ENCODE data around the gene FUOM.
"Not testable (repeated sequence)": the region's sequence is repeated elsewhere in the genome, so short reads cannot be mapped to it uniquely, and the experiment has no call there.

FUOM gene

DNA sequence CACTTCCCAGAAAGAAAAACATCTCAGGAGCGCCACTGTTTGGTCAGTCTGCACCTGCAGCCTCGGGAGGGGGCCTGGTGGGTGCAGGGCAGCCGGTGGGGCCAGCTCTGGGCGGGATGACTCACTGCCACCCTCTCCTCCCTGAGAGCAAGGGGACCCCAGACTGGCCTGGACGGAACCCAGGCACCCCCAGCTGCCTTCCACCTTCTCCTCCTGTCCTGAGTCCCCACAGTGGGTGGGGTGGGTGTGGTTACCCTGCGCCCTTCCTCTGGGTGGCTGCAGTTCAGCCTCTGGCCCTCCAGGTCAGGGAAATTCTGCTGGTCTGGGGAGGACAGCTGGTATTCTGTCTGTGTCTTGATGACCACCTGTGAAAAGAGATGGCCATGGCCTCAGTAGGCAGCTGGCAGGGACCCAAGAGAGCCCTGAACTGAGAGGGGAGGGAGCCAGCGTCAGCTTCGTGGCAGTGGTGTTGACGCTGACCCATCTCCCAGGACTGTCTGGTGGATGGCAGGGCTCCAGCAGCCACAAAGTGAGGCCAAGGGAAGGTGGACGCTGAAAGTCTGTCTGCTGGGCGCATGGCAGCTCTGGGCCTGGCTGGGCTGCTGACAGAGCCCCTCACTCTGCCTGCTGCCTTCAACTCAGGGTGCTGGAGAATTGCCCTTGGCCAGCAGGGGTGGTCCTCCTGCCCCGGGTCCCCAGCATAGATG is 30.0 kb downstream of the FUOM start:
- no peak for DNase-seq

DNA sequence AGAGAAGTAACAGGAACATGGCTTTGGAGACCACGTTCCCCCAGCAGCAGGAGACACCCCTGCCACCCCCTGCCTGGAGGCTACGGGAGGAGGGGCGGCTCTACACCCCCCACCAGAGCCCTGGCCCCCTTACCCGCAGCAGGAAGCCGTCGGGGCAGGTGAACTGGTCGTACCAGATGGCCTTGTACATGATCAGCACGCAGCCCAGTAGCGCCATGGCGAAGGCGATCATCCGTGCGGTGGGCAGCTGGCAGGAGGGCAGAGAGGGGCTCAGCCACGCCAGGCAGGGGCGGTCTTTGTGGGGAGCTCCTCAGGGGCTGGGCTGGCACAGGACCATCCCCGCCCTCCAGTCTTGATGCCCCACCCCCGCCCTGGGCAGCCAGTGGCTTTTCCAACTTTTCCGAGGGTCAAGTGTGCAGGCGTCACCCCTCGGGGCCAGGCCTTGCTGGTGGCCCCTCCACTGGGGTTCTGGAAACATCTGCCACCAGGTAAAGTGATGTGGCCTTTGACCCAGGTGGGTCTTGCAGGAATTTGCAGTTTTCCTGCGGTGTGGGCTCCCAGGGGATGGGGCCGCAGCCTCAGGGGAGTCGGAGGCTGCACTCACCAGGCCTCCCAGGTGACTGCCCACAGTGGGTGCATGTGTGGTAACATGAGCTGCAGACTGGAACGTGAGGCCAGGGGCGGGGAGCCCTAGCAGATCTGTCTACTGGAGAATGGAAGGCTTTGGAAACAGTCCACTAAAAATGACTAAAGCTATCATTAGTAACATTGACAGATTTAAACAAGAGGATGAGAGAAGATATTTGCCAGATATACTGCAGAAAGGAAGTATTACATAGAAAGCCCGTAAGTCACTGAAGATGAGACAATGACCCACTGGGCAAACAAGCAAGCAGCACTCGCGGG is 30.8 kb downstream of the FUOM start:
- no peak for DNase-seq

DNA sequence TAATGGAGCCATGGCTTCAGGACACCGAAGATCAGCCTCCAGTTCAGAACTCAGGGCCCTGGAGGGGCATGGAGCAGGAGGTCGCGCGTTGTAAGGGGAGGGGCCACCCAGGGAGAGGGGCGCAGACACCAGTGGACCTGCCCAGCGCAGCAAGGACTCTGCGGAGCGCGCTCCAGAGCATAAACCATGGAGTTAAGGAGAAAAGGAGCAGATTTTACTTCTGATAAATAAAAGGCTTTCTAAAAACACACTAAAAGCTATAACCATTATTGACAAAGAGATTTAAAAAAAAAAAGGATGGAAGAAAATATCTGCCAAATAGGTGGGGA is 31.6 kb downstream of the FUOM start:
- DNase-seq: no peak

DNA sequence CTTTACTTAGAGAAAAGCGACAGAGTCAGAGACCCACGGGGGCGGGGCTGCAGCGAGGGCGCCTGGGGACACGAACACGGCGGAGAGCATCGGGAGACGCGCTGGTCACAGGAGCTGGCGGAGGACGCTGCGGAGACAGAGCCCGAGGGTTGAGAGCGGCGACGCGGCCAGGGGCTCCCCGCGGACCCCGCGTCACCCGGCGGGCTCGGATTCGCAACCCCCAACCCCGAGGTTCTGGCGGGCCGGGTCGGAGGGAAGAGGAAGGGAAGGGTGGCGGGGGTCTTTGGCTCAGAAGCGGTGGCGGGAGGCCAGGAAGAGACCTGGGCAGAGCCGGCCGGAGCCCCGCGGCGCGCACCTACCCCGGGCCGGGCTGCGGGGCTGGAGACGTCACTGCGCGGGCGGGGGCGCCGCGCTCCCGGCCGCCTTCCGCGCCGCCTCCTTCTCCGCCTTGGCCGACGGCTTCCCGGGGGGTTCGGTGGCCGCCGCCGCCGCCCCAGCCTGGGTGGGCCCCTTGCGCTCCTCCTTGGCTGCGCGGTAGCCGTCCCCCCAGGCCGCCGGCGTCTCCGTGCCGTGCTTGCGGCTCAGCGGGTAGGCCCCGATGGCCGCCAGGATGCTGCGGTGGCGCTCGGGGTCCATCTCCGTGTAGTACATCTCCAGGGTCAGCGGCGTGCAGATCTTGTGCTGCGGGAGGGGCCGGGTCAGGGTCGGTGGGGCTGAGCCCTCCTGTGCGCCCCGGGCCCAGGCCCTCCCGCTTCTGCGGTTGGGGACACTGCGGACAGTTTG is 32.2 kb downstream of the FUOM start:
- peak; percentile 46 for DNase-seq

DNA sequence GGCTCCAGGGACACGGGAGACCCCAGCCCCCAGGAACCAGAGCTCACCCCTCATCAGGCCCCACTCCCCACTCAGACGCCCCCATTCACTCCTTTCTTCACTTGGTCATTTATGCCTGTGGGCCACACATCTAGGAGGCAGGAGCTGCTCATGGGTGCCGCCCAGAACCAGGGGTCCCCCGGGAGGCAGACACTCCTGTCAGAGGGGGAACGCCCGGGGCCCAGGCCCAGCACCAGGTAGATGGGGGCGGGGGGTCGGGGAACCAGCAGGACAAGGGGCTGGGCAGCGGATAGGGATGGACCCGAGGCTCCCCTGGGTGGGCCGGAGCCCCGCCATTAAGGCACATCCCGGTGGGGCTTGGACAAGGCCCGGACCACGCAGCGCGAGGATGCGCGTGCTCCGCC is 33.0 kb downstream of the FUOM start:
- DNase-seq: no peak

DNA sequence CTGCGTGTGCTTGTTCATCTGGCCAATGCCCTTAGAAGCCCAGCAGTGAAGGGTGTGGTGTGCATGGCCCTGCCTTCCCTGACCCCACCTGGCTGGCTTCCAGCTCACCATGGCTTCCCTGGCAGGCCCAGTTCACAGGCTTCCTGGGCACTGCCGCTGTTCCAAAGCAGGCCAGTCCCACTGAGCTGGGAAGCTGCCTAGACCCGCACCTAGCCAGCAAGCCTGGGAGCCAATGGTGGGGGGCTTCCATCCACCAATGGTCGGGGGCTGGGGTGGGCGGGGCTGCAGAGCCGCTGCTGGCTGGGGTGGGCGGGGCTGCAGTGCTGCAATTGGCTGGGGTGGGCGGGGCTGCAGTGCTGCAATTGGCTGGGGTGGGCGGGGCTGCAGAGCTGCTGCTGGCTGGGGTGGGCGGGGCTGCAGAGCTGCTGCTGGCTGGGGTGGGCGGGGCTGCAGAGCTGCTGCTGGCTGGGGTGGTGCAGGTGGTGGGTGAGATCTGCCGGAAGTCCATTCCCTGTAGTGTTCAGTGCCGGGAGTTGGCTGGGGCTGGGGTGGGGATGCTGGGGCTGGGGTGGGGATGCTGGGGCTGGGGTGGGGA is 33.5 kb downstream of the FUOM start:
- peak; percentile 68 for DNase-seq

DNA sequence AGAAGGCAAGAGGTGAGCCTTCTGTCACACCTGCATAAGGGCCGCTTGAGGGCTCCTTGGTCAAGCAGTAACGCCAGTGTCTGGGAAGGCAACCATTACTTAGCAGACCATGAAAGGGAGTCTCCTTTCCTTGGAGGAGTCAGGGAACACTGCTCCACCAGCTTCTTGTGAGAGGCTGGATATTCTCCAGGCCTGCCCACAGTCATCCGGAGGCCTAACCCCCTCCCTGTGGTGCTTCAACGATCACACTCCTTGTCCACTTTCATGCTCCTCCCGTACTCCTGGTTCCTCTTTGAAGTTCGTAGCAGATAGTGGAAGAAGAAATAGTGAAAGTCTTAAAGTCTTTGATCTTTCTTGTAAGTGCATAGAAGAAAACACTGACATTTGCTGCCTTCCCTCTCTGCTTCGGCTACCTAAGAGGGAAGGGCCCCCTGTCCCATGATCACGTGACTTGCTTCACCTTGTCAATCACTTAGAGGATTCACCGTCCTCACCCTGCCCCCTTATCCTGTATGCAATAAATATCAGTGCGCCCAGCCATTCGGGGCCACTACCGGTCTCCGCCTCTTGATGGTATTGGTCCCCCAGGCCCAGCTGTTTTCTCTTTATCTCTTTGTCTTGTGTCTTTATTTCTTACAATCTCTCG is 35.6 kb downstream of the FUOM start:
- not testable (repeated sequence) for DNase-seq

DNA sequence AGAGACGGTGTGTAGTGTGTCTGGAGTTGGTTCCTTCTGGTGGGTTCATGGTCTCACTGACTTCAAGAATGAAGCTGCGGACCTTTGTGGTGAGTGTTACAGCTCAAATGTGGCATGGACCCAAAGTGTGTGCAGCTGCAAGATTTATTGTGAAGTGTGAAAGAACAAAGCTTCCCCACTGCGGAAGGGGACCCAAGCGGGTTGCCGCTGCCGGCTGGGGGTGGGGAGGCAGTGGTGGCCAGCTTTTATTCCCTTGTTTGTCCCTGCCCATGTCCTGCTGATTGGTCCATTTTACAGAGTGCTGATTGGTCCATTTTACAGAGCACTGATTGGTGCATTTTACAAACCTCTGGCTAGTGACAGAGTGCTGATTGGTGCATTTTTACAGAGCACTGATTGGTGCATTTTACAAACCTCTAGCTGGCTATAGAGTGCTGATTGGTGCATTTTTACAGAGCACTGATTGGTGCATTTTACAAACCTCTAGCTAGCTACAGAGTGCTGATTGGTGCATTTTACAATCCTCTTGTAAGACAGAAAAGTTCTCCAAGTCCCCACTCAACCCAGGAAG is 36.9 kb downstream of the FUOM start:
- DNase-seq: not testable (repeated sequence)

DNA sequence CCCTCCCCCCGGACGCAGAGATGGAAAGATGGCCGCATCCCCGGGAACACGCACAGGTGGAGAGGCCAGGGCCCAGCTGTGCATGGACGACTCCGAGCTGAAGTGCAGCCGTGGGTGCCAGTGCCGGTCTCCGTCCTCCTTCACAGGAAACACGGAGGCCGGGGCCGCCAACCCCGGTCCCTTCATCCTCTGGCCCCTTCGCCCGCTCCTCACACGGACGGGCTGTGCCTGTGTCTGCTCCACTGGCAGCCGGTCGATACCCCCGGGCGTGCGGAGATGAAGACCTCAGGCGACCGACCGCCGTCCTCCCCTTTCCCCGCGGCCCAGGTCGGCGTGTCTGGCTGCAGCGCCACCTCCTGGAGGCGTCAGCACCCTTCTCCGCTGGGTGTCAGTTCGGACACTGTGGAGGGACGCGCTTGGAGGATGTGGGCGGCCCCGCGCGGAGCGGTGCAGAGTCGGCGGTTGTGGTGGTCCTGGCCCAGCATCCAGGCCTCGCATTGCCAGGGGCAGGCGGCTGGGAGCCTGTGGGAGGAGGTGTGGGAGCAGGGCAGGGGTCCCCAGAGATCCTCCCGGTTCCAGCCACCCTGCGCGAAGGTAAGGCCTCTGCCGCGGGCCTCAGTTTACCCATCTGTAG is 39.2 kb downstream of the FUOM start:
- peak; percentile 77 for DNase-seq

DNA sequence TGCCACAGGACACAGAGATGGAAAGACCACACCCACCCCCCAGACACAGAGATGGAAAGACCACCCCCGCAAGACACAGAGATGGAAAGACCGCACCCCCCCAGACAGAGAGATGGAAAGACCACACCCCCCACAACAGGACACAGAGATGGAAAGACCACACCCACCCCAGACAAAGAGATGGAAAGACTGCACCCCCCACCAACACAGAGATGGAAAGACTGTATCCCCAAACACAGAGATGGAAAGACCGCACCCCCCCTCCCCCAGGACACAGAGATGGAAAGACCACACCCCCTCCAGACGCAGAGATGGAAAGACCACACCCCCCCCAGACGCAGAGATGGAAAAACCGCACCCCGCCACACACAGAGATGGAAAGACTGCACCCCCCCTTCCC is 41.1 kb downstream of the FUOM start:
- DNase-seq: no peak

DNA sequence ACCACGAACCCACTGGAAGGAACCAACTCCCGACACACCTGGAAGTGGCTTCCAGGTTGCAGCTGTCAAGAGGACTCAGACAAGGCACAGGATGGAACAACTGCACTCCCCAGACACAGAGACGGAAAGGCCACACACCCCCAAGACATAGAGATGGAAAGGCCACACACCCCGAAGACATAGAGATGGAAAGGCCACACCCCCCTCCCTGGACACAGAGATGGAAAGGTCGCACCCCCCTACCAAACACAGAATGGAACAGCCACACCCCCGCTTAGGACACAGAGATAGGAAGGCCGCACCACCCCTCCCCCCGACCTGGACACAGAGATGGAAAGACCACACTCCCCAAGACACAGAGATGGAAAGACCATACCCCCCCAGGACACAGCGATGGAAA is 41.6 kb downstream of the FUOM start:
- DNase-seq: no peak

DNA sequence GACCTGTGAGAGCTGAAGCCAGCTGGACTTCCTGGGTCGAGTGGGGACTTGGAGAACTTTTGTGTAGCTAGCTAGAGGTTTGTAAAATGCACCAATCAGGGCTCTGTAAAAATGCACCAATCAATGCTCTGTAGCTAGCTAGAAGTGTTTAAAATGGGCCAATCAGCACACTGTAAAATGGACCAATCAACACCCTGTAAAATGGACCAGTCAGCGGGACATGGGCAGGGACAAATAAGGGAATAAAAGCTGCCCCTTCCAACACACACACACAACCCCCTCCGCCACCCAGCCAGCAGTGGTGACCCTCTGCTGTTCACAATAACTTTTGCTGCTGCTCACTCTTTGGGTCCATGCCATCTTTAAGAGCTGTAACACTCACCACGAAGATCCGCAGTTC is 42.0 kb downstream of the FUOM start:
- no peak for DNase-seq

DNA sequence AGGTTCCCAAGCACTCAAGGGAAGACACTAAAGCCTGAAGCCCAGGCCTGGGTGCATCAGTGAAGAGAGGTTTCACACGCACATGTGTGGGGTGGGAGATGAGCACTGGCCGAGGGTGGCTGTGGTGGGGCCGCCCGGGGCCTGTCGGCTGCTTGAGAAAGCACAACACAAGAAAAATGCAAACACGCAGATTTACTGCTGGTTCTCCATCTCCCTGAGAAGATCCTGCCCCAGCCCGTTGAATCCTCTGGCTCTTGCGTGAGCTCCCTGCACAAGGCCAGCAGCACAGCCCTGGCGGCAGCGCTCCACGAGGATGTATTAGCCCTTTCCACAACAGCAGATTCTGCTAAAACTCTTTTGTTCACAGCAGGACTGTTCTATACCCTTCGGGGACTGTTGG is 42.9 kb downstream of the FUOM start:
- DNase-seq: no peak

DNA sequence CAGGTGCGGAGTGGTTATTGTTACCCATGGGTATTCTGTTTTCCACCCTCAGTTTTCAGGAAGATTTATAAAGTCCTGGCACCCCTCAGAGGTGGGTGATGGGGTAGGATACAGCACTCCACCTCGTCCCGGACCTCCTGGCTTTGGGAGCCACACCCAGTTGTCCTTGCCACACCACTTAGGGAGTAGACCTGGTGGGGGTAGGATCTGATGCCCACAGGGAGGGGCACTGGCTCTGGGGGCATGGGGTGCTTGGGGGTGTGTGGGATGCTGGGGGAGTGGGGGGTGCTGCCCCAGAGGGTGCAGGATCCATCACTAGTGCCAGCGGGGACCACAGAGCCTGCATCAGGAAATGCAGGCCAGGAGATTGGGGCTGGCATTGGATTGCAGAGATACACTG is 44.6 kb downstream of the FUOM start:
- no peak for DNase-seq

DNA sequence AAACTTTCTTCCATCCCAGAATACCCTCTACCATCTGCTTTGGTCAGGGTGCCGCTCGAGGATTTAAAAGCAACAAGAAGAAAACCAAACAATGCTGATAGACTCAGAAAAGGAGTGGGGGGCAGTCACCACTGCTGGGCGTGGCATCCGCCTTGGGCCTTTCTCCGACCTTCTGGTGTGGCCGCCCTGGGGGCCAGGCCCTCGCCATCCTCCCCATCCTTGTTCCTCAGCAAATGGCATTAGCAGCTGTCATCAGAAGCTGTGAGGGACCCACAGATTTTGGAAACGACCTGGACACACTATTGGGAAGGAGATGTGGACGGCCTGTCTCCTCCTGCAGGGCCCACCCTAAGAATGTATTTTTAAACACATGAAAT is 45.1 kb downstream of the FUOM start:
- DNase-seq: no peak

DNA sequence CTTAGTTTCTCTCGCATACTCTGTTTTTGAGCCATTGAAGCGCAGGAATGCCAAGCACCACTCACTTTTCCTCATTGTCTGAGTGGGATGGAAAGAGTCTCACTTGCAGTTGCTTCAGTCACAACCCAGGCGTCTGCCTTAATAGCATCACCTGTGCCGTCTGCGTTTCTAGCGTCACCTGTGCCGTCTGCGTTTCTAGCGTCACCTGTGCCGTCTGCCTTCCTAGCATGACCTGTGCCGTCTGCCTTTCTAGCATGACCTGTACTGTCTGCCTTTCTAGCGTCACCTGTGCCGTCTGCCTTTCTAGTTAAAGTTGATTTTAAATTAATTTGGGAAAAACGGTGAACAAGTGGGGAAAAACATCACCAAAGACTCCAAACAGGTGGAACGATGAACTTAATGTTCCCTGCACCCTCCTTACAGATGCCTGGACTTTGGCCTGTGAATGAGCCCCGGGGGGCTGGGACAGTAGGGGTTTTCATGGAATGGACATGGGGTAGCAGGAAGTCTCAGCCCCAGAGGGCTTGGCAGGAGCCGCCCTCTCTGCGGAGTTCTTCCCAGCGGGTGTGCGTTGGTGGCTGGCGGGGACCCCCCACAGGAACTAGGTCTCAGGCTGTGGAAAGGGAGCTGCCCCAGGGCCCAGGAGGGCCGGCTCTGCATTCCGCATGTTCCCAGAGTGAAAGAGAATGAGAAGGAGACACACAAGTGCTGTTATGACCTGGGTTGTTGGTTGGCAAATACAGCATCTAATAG is 45.6 kb downstream of the FUOM start:
- no peak for DNase-seq

DNA sequence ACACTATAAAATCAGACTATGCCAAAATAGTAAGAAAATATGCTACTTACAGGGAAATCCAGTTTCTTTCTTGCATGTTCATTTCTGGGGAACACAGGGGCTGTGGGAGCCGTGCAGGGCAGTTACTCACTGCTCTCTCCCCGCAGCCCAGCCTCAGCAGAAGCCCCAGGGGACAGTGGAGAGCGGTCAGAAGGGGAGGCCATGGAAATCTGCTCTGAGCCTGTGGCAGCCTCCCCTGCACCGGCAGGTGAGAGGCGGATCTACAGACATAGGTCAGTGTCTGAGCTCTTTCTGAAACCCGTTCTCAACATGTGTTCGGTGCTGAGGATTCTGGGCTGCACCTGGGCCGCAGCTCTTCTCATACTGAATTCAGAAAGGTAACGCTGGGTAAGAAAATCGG is 46.2 kb downstream of the FUOM start:
- DNase-seq: no peak

DNA sequence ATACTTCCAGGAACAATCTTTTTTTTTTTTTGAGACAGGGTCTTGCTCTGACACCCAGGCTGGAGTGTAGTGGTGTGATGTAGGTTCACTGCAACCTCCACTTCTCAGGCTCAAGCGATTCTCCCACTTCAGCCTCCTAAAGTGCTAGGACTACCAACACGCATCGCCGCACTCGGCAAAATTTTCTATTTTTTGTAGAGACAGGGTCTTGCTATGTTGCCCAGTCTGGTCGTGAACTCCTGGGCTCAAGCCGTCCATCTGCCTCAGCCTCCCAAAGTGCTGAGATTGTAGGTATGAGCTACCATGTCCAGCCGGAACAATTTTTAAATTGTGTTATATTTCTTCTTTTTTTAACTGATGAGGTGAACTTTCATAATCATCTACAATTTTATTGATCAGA is 47.0 kb downstream of the FUOM start:
- no peak for DNase-seq

DNA sequence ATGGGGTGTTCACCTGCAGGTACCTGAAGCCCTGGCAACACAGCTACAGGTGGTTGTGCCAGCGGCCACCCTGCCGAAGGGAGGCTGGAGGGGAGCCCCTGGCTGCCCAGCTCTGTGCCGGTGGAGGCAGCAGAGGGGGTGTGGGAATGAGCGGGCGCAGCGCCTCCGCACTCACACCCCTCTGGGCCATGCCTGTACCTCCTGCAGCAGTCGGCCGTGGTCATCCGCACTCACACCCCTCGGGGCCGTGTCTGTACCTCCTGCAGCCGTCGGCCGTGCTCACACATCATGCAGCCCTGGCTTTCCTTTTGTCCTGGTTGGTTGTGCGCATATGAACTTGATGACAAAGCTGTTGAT is 47.4 kb downstream of the FUOM start:
- DNase-seq: no peak

DNA sequence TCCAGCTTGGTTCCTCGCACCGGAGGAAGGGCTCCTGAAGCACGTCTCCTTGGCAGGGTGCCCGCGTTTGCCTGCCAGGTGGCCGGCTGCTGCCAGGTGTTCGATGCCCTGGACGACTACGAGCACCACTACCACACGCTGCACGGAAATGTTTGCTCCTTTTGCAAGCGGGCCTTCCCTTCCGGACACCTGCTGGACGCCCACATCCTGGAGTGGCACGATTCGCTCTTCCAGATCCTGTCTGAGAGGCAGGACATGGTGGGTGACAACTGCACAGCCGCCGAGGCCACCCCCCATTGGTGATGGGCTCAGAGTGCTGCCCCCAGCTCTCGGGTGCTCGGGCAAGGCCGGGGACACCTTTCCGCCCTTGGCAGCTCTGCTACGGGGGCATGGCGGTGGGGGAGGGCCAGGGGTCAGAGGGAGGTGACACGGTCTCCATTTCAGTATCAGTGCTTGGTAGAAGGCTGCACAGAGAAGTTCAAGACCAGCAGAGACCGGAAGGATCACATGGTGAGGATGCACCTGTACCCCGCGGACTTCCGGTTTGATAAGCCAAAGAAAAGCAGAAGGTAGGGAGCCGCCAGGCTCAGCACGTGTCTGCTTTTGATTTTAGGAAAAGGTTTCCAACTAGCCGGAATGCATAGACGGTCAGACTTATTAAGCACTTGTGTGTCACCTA is 48.0 kb downstream of the FUOM start:
- no peak for DNase-seq

Measured in CD4-positive, alpha-beta T cell treated with Interleukin-6 for 4 hours (primary cell).